ENCODE measurements around the gene MYO3B.

Gene MYO3B

DNA sequence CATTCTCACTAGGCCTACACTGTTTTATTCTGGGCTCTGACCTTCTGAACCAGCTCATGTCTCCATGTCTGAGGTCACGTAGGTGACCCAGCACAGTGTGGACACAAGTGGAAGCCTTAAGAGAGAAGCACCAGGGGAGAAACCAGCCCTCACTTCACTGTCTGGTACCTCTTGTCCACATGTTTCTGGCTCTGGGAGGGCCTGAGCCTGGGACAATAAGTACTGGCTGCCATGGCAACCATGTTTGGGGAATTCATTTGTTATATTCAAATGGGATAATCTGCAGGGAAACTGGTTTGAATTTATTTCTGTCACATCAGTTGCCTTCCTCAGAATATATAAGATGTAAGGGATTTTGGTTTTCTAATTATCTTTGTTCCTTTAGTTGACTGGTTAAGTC lies 23.3 kb downstream of the MYO3B start (continued):
- TF ChIP-seq, protein P1, sequence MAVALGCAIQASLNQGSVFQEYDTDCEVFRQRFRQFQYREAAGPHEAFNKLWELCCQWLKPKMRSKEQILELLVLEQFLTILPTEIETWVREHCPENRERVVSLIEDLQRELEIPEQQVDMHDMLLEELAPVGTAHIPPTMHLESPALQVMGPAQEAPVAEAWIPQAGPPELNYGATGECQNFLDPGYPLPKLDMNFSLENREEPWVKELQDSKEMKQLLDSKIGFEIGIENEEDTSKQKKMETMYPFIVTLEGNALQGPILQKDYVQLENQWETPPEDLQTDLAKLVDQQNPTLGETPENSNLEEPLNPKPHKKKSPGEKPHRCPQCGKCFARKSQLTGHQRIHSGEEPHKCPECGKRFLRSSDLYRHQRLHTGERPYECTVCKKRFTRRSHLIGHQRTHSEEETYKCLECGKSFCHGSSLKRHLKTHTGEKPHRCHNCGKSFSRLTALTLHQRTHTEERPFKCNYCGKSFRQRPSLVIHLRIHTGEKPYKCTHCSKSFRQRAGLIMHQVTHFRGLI (tag by site-specific recombination; IDR thresholded peaks at IDR 0.05) = no peak
- TF ChIP-seq, protein P2, sequence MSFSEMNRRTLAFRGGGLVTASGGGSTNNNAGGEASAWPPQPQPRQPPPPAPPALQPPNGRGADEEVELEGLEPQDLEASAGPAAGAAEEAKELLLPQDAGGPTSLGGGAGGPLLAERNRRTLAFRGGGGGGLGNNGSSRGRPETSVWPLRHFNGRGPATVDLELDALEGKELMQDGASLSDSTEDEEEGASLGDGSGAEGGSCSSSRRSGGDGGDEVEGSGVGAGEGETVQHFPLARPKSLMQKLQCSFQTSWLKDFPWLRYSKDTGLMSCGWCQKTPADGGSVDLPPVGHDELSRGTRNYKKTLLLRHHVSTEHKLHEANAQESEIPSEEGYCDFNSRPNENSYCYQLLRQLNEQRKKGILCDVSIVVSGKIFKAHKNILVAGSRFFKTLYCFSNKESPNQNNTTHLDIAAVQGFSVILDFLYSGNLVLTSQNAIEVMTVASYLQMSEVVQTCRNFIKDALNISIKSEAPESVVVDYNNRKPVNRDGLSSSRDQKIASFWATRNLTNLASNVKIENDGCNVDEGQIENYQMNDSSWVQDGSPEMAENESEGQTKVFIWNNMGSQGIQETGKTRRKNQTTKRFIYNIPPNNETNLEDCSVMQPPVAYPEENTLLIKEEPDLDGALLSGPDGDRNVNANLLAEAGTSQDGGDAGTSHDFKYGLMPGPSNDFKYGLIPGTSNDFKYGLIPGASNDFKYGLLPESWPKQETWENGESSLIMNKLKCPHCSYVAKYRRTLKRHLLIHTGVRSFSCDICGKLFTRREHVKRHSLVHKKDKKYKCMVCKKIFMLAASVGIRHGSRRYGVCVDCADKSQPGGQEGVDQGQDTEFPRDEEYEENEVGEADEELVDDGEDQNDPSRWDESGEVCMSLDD (tag by site-specific recombination; IDR thresholded peaks at IDR 0.05) = no peak
- TF ChIP-seq SP3 (tag by site-specific recombination; IDR thresholded peaks at IDR 0.05) (no peak), ZNF501 (tag by site-specific recombination; IDR thresholded peaks at IDR 0.05) (no peak), ZNF140 (tag by site-specific recombination; IDR thresholded peaks at IDR 0.05) (no peak), BCL11A (tag by site-specific recombination; IDR thresholded peaks at IDR 0.05; ENCODE audit: low read depth) (no peak), HOXD13 (CRISPR knock-in tag; IDR thresholded peaks at IDR 0.05; ENCODE audit: borderline replicate concordance) (no peak)
- TF ChIP-seq, protein P3, sequence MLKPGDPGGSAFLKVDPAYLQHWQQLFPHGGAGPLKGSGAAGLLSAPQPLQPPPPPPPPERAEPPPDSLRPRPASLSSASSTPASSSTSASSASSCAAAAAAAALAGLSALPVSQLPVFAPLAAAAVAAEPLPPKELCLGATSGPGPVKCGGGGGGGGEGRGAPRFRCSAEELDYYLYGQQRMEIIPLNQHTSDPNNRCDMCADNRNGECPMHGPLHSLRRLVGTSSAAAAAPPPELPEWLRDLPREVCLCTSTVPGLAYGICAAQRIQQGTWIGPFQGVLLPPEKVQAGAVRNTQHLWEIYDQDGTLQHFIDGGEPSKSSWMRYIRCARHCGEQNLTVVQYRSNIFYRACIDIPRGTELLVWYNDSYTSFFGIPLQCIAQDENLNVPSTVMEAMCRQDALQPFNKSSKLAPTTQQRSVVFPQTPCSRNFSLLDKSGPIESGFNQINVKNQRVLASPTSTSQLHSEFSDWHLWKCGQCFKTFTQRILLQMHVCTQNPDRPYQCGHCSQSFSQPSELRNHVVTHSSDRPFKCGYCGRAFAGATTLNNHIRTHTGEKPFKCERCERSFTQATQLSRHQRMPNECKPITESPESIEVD (tag by site-specific recombination; IDR thresholded peaks at IDR 0.05) = no peak

DNA sequence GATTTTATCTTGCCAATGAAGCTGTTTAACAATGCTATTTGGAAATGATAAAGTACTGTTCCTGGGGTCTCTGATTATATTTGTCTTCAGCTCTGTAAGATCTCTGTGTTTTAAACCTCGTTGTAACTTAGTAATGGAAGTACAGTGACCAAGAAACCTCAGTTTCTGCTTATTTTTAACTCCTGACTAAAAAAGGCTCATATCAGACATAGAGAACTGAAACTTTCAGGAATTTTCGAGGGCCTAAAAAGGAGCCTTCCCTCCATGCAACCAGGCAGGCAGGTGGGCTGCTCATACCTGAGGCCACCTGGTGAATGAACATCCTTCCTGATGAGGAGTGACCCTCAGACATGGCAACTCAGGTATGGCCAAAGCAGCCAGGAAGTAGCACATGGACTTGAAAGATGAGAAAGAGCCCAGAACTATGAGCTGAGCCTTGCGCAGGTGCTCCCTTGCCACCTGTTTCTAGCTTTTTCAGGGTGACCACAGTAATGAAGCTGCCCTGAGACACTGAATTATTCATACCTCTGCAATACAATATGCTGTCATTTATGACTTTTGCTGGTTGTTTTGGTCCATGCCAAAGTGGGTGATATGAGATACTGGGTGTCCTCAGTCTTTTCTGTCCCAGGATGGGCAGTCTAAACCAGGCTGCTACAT lies 23.9 kb downstream of the MYO3B start:
- Histone ChIP-seq H3K36me3 (ENCODE audit: control insufficient read depth in 2 of 2, insufficient read depth in 1 of 2, low read length in 2 of 2) (no peaks in the 10 kb centered on the region), H3K27ac (ENCODE audit: extremely low read depth, low read depth, low read length) (no peak overlapping the region), H3K4me3 (ENCODE audit: low read depth, low read length) (no peak overlapping the region), H3K4me1 (ENCODE audit: control insufficient read depth, insufficient read depth, low read length) (no peaks in the 10 kb centered on the region), H3K9me3 (ENCODE audit: control insufficient read depth, insufficient read depth, low read depth, low read length) (no peaks in the 10 kb centered on the region)
- TF ChIP-seq KLF1 (tag by site-specific recombination; IDR thresholded peaks at IDR 0.05) (no peak), SCRT1 (tag by site-specific recombination; IDR thresholded peaks at IDR 0.05; ENCODE audit: borderline replicate concordance) (no peak), ZNF155 (tag by site-specific recombination; IDR thresholded peaks at IDR 0.05) (no peak), ZNF274 (IDR thresholded peaks at IDR 0.05; ENCODE audit: low read length) (no peak), ZNF274 (tag by site-specific recombination; IDR thresholded peaks at IDR 0.05; ENCODE audit: borderline replicate concordance) (no peak), ZNF623 (tag by site-specific recombination; IDR thresholded peaks at IDR 0.05) (no peak), ZNF324 (tag by site-specific recombination; IDR thresholded peaks at IDR 0.05) (no peak), ZNF140 (tag by site-specific recombination; IDR thresholded peaks at IDR 0.05) (no peak), ZNF184 (tag by site-specific recombination; IDR thresholded peaks at IDR 0.05) (no peak), ZNF707 (tag by site-specific recombination; IDR thresholded peaks at IDR 0.05) (no peak)
- TF ChIP-seq, protein P4, sequence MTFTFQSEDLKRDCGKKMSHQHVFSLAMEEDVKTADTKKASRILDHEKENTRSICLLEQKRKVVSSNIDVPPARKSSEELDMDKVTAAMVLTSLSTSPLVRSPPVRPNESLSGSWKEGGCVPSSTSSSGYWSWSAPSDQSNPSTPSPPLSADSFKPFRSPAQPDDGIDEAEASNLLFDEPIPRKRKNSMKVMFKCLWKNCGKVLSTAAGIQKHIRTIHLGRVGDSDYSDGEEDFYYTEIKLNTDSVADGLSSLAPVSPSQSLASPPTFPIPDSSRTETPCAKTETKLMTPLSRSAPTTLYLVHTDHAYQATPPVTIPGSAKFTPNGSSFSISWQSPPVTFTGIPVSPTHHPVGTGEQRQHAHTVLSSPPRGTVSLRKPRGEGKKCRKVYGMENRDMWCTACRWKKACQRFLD (tag by site-specific recombination; IDR thresholded peaks at IDR 0.05) = no peak
- TF ChIP-seq, protein P5, sequence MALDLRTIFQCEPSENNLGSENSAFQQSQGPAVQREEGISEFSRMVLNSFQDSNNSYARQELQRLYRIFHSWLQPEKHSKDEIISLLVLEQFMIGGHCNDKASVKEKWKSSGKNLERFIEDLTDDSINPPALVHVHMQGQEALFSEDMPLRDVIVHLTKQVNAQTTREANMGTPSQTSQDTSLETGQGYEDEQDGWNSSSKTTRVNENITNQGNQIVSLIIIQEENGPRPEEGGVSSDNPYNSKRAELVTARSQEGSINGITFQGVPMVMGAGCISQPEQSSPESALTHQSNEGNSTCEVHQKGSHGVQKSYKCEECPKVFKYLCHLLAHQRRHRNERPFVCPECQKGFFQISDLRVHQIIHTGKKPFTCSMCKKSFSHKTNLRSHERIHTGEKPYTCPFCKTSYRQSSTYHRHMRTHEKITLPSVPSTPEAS (tag by site-specific recombination; IDR thresholded peaks at IDR 0.05) = no peak
- ChIA-PET CTCF (interaction anchor here (0.8 kb wide), 1 partner anchor 34 kb away, joined by 3 read pairs; no protein-coding TSS in a partner anchor), POLR2A (no interaction called here)

Data from HEK293 (cell line).